Thoracic aorta (tissue), 2 donors: ENCODE measurements around the gene GPSM1. TPM values are rescaled to one million over a fixed set of nuclear protein-coding genes. Genes with fewer than 3 reads are reported as not detected.
A peak's percentile ranks its signal among the peaks of the same experiment; 100 is the strongest.

Source experiments
- ATAC-seq: fragments of 150-250 bp; one replicate; pipeline ENCODE4 v1.8.0; 2017; ENCODE audit warnings: low read depth; ENCODE audit not compliant: insufficient number of reproducible peaks, low FRiP score
- DNase-seq: peaks from one replicate; pipeline ENCODE4 v3.0.0-alpha.2; 2020; ENCODE audit warnings: low spot score
- H3K27ac ChIP-seq, 2 donors: fragments of 200-600 bp; sonication (generic); 1 replicate in 1 of 2; 2 replicates in 1 of 2; pipeline ENCODE4 v1.5.1; 2016; ENCODE audit warnings: mild to moderate bottlenecking in 2 of 2, moderate library complexity in 2 of 2
- H3K27me3 ChIP-seq: fragments of 200-600 bp; sonication (generic); replicated peaks from 2 replicates; pipeline ENCODE4 v1.6.0; 2016; ENCODE audit warnings: mild to moderate bottlenecking; ENCODE audit not compliant: insufficient read depth
- H3K36me3 ChIP-seq: fragments of 200-600 bp; sonication (generic); one replicate; pipeline ENCODE4 v1.5.1; 2016
- H3K4me1 ChIP-seq, 2 donors: fragments of 200-600 bp; sonication (generic); 1 replicate in 1 of 2; 2 replicates in 1 of 2; pipeline versions ENCODE4 v1.5.1 to v1.6.0; 2016; ENCODE audit warnings: low read depth in 2 of 2, mild to moderate bottlenecking in 1 of 2; ENCODE audit not compliant: control insufficient read depth in 1 of 2
- H3K4me3 ChIP-seq: fragments of 200-600 bp; sonication (generic); 2 replicates; pipeline ENCODE4 v1.5.1; 2016; ENCODE audit warnings: mild to moderate bottlenecking
- H3K9me3 ChIP-seq: fragments of 200-600 bp; sonication (generic); 2 replicates; pipeline ENCODE4 v1.5.1; 2016
- total RNA-seq, 2 donors: library from RNA; depleted of rRNA; stranded (reverse); fragments of >200 nt; gene quantifications; one replicate each; pipeline versions ENCODE4 v1.1.0 to v1.2.3, GENCODE V29; 2016
- TF ChIP-seq, protein P1 (sequence below): fragments of 200-600 bp; sonication (generic); IDR thresholded peaks from one replicate; pipeline ENCODE4 v1.5.1; 2019; ENCODE audit warnings: antibody characterized with exemption

The GPSM1 gene
- total RNA-seq, 2 donors from 2014 or later = 29.2 to 33.6 TPM

DNA sequence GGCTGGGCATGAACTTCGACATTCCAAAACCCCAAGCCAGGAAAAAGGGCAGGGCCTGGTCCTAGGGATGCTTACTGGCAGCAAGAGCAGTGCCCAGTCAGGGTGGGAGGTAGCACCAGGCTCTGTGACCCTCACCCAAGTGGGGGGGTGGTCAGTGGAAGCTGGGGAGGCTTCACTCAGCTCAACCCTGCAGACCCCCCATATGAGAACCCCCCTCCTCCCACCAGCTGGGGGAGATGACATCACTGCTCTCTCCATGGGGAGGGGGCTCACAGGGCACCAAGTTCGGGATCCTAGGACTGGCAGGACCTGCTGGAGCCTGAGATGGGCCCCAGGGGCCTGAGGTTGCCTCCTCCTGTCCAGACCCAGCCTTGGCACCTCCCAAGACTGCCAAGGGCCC lies 31.5 kb downstream of the GPSM1 start:
- Histone ChIP-seq H3K4me1 (peaks cover 2 to 22% of the 10 kb centered on the region in 2 donors), H3K36me3 (peaks cover 9% of the 10 kb centered on the region), H3K27me3 (no peaks in the 10 kb centered on the region), H3K4me3 (no peak overlapping the region), H3K27ac (no peak overlapping the region), H3K9me3 (no peaks in the 10 kb centered on the region)
- DNase-seq (no peak), ATAC-seq (no peak)
- TF ChIP-seq, protein P1, sequence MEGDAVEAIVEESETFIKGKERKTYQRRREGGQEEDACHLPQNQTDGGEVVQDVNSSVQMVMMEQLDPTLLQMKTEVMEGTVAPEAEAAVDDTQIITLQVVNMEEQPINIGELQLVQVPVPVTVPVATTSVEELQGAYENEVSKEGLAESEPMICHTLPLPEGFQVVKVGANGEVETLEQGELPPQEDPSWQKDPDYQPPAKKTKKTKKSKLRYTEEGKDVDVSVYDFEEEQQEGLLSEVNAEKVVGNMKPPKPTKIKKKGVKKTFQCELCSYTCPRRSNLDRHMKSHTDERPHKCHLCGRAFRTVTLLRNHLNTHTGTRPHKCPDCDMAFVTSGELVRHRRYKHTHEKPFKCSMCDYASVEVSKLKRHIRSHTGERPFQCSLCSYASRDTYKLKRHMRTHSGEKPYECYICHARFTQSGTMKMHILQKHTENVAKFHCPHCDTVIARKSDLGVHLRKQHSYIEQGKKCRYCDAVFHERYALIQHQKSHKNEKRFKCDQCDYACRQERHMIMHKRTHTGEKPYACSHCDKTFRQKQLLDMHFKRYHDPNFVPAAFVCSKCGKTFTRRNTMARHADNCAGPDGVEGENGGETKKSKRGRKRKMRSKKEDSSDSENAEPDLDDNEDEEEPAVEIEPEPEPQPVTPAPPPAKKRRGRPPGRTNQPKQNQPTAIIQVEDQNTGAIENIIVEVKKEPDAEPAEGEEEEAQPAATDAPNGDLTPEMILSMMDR = no peak

DNA sequence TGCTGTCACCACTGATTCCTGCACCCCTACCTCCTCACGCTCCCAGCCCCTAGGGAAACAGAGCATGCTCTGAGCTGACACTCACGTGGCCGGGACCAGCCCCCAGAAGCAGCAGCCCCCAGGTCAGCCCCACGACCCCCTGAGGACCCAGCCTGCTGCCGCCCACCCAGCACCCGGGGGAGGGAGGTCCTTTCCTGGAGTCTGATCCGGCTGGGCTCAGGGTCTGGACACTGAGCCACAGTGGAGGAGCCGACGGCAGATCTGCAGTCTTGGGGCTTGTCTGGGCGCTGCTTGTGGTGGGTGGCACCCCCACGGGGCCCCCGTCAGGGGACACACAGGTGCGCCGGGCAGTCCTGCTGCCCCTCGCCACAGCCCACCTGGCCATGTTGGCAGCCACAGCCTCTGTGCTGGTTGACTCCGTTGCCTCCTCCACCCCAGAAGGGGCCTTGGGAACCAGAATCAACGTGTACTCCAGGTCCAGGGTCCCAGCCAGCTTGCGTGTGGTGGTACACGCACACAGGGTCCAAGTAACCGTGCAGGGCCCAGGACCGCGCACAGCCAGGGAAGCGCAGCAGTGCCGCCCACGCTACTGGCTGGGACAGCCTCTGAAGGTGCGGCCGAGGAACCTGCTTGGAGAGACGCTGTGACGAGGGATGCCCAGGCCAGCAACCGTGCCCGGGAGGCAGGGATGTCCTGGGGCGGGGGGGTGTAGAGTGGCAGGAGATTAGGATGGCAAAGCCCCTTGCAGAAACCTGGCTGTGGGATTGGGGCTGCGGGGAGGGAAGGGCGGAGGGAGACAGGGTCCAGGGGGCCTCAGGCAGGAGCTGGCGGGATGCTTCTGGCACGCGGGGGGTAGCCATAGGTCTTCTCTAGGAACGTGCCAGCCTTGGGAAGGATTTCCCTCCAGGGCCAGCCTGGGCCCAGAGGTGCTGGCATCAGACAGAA lies 32.7 kb downstream of the GPSM1 start:
- DNase-seq (no peak), ATAC-seq (no peak)
- Histone ChIP-seq H3K36me3 (peaks cover 9% of the 10 kb centered on the region), H3K27me3 (no peaks in the 10 kb centered on the region), H3K4me1 (peaks cover 5 to 21% of the 10 kb centered on the region in 2 donors), H3K4me3 (no peak overlapping the region), H3K27ac (no peak overlapping the region), H3K9me3 (no peaks in the 10 kb centered on the region)
- TF ChIP-seq, protein P1 = no peak

DNA sequence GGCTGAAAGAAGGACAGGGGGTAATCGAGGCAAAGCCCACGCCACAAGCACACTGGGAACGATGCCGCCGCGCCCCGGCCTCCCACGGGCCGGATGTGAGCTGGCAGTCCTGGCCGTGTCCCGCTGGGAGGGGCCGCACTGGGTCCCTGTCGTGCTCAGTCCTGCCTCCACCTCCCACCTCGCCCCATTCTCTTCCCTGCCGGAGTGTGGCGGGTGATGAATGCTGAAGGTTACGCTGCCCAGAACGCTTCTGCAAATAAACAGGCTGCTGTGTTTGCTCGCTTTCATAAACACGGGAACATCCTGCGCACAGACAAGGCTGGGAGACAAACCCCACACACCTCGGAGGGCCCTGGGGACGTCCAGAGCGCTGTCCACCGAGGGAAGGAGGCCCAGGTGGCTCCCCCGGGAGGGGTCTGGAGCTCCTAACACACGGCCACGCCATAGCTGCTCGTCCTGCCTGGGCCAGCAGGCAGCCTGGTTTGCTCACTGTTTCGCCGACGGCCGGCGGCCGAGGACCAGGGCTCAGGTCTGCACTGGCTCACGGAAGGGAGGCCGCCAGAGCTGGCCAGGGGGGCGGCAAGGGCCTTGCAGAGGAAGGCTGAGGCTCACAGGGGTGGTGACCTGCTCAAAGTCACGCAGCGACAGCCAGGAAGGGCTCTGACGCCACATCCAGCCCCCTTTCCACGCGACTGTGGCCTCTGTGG lies 33.9 kb downstream of the GPSM1 start:
- ATAC-seq = no peak
- peaks cover 5% of the 10 kb centered on the region for H3K36me3 ChIP-seq

DNA sequence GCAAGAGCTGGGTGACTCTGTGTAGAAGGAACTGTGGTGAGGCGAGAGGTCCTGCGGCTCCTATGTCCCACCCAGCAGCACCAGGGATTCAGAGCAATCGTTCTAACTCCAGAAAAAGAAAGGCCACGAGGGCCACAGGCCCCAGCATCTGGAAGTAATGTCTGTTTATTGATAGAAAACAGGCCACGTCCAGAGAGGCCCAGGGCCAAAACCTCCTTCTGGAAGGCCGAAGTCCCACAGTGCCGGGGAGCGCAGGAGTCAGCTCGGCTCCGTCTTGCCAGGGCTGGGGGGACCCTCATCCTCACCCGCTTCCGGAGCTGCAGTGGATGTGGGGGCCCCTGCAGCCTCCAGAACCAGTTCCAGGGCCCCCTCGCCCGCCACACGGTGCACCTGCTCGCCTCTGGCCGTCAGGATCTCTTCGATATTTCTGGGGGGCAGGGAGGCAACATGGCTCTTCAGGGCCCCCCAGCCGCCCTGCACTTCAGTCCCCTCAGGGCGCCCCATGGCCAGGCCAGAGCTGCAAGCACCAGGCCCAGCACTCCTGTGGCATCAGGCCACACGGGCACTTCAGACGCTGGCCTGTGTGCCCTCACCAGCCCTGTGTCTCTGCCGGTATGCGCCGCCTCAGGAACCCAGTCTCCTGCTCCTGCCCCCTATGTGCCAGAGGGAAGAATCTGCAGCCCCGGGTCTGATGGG lies 34.6 kb downstream of the GPSM1 start:
- Histone ChIP-seq H3K36me3 (peaks cover 2% of the 10 kb centered on the region), H3K4me1 (peaks cover 5 to 21% of the 10 kb centered on the region in 2 donors), H3K27ac (no peak overlapping the region), H3K4me3 (no peak overlapping the region), H3K27me3 (no peaks in the 10 kb centered on the region), H3K9me3 (no peaks in the 10 kb centered on the region)
- ATAC-seq (no peak), DNase-seq (no peak)
- TF ChIP-seq, protein P1 = no peak

More for the DNA sequence above, 33.9 kb downstream of the GPSM1 start:
- TF ChIP-seq, protein P1 = no peak
- no peaks in the 10 kb centered on the region for H3K9me3 ChIP-seq
- DNase-seq = no peak
- H3K4me1 ChIP-seq = peaks cover 5 to 21% of the 10 kb centered on the region in 2 donors
- H3K4me3 ChIP-seq = no peak overlapping the region
- no peaks in the 10 kb centered on the region for H3K27me3 ChIP-seq
- no peak overlapping the region for H3K27ac ChIP-seq

DNA sequence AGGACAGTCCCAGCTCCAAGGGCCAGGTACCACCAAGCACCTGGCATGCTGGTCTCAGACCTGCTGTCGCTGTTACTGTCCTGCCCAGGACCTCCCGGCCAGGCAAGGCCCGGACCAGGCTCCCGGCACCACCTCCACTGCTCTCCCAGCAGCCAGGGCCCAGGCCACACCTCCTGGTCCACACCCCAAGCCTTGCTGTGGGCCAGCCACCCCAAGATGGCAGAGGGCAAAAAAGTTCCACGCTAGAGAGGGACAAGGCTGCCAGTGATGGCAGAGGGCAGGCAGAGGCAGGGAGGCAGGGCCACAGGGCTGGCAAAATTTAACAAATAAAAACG lies 35.1 kb downstream of the GPSM1 start:
- Histone ChIP-seq H3K4me1 (peaks cover 5 to 21% of the 10 kb centered on the region in 2 donors), H3K4me3 (no peak overlapping the region), H3K9me3 (no peaks in the 10 kb centered on the region), H3K27me3 (no peaks in the 10 kb centered on the region), H3K36me3 (no peaks in the 10 kb centered on the region), H3K27ac (peak overlapping the region in 1 of 2 donors; percentile 33)
- TF ChIP-seq, protein P1 = no peak
- DNase-seq (no peak), ATAC-seq (no peak)
